ENCODE measurements around the gene NDUFAB1. TPM values are rescaled to one million over a fixed set of nuclear protein-coding genes. Genes with fewer than 3 reads are reported as not detected.

The NDUFAB1 gene
- total RNA-seq, 1 experiment from 2014 or later: 136 TPM

DNA sequence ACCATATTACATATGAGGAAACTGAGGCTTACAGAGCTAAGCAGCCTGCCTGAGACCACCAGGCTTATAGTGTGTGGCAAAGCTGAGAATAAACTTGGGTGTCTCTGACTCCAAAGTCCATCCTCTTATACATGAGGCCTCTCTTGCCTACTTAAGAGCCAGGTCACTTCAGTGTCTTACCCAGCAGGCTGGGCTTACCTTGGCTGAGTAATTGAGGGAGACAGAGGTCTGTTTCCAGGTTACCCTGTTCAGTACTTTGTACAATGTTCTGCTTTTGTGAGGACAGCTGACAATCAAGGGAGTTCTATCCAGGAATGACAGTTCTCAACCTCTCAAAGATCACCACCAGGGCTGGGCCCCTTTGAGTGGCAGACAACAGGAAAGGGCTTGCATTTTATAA, 14.4 kb downstream of the NDUFAB1 start:
- Histone ChIP-seq H3K4me2 (no peak overlapping the region), H3K4me1 (replicated peaks; ENCODE audit: insufficient read depth) (no peaks in the 10 kb centered on the region), H4K20me1 (ENCODE audit: insufficient read depth) (peaks cover 17% of the 10 kb centered on the region; the same call in 1 of the 2 replicates), H3K27ac (no peak overlapping the region), H3K27me3 (ENCODE audit: insufficient read depth, low read depth) (no peaks in the 10 kb centered on the region), H3K9me3 (ENCODE audit: insufficient read depth, low read depth) (no peaks in the 10 kb centered on the region; the same call in 1 of the 2 replicates), H3F3A (ENCODE audit: insufficient read depth, low read depth) (peaks cover 24% of the 10 kb centered on the region), H3K79me2 (ENCODE audit: low read depth) (no peaks in the 10 kb centered on the region), H2AFZ (no peak overlapping the region), H3K9me2 (ENCODE audit: insufficient read depth) (no peaks in the 10 kb centered on the region), H3K36me3 (ENCODE audit: low read depth) (peaks cover 7% of the 10 kb centered on the region), H3K4me3 (no peak overlapping the region)
- TF ChIP-seq, protein P1, sequence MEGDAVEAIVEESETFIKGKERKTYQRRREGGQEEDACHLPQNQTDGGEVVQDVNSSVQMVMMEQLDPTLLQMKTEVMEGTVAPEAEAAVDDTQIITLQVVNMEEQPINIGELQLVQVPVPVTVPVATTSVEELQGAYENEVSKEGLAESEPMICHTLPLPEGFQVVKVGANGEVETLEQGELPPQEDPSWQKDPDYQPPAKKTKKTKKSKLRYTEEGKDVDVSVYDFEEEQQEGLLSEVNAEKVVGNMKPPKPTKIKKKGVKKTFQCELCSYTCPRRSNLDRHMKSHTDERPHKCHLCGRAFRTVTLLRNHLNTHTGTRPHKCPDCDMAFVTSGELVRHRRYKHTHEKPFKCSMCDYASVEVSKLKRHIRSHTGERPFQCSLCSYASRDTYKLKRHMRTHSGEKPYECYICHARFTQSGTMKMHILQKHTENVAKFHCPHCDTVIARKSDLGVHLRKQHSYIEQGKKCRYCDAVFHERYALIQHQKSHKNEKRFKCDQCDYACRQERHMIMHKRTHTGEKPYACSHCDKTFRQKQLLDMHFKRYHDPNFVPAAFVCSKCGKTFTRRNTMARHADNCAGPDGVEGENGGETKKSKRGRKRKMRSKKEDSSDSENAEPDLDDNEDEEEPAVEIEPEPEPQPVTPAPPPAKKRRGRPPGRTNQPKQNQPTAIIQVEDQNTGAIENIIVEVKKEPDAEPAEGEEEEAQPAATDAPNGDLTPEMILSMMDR (conservative IDR thresholded peaks at IDR 0.05): no peak
- no peak for TF ChIP-seq EZH2 (IDR thresholded peaks at IDR 0.05; ENCODE audit: low read depth)
- ChIA-PET POLR2A (ENCODE audit: unreplicated experiment) (no interaction called here), CTCF (no interaction called here)
- intact Hi-C loops (cut with micrococcal nuclease; ENCODE audit: unreplicated experiment): no loop called here
- DNase-seq: no peak
- no TSS peak for BruUV-seq (replicated peaks)

DNA sequence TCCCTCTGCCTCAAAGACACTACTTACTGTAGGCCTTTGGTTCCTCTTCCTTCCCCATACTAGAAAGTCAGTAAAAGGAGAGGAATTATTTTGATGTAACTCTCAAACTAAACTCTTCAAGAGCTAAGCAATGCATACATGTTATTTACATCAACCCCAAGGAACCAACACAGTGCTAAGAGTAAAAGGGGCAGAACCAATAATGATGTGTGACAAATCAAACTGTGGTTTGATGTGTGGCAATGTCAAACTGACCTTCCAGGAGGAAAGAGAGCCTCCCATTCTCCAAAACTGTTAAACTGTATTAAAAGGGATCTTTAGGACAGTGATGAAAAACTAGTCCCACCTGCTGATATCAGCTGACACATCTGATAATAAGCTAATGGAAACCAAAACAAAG, 15.7 kb downstream of the NDUFAB1 start:
- peaks cover 5% of the 10 kb centered on the region; the same call in 1 of the 2 replicates for H4K20me1 ChIP-seq (ENCODE audit: insufficient read depth)
- no TSS peak for BruUV-seq (replicated peaks)
- TF ChIP-seq, protein P1 (conservative IDR thresholded peaks at IDR 0.05): no peak
- no peak for TF ChIP-seq EZH2 (IDR thresholded peaks at IDR 0.05; ENCODE audit: low read depth)
- no peaks in the 10 kb centered on the region for H3K9me2 ChIP-seq (ENCODE audit: insufficient read depth)
- H3K36me3 ChIP-seq (ENCODE audit: low read depth): peaks cover 6% of the 10 kb centered on the region
- no peaks in the 10 kb centered on the region for H3K27me3 ChIP-seq (ENCODE audit: insufficient read depth, low read depth)
- intact Hi-C loops (cut with micrococcal nuclease; ENCODE audit: unreplicated experiment): no loop called here
- POLR2A ChIA-PET (ENCODE audit: unreplicated experiment): no interaction called here
- H2AFZ ChIP-seq: no peak overlapping the region
- peaks cover 24% of the 10 kb centered on the region for H3F3A ChIP-seq (ENCODE audit: insufficient read depth, low read depth)
- CTCF ChIA-PET: no interaction called here
- H3K4me3 ChIP-seq: no peak overlapping the region
- no peak for DNase-seq
- no peak overlapping the region for H3K27ac ChIP-seq
- H3K79me2 ChIP-seq (ENCODE audit: low read depth): no peaks in the 10 kb centered on the region
- H3K4me2 ChIP-seq: no peak overlapping the region
- no peaks in the 10 kb centered on the region for H3K4me1 ChIP-seq (replicated peaks; ENCODE audit: insufficient read depth)
- no peaks in the 10 kb centered on the region; the same call in 1 of the 2 replicates for H3K9me3 ChIP-seq (ENCODE audit: insufficient read depth, low read depth)

DNA sequence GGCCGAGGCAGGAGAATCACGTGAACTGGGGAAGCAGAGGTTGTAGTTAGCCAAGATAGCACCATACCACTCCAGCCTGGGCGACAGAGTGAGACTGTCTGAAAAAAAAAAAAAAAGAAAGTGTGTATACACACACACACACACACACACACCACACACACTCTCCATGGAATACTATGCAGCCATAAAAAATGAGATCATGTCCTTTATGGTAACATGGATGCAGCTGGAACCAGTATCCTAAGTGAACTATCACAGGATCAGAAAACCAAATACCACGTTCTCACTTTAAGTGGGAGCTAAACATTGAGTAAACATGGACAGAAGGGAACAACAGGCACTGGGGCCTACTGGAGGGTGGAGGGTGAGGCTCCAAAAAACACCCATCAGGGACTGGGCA, 16.7 kb downstream of the NDUFAB1 start:
- H3K4me3 ChIP-seq: no peak overlapping the region
- peaks cover 24% of the 10 kb centered on the region for H3F3A ChIP-seq (ENCODE audit: insufficient read depth, low read depth)
- POLR2A ChIA-PET (ENCODE audit: unreplicated experiment): no interaction called here
- H3K27me3 ChIP-seq (ENCODE audit: insufficient read depth, low read depth): no peaks in the 10 kb centered on the region
- H3K36me3 ChIP-seq (ENCODE audit: low read depth): peaks cover 2% of the 10 kb centered on the region
- BruUV-seq (replicated peaks): no TSS peak
- TF ChIP-seq, protein P1 (conservative IDR thresholded peaks at IDR 0.05): no peak
- no peak for TF ChIP-seq EZH2 (IDR thresholded peaks at IDR 0.05; ENCODE audit: low read depth)
- no peak overlapping the region for H2AFZ ChIP-seq
- CTCF ChIA-PET: no interaction called here
- intact Hi-C loops (cut with micrococcal nuclease; ENCODE audit: unreplicated experiment): no loop called here
- H4K20me1 ChIP-seq (ENCODE audit: insufficient read depth): peaks cover 3% of the 10 kb centered on the region; the same call in 1 of the 2 replicates
- H3K27ac ChIP-seq: no peak overlapping the region
- H3K4me1 ChIP-seq (replicated peaks; ENCODE audit: insufficient read depth): no peaks in the 10 kb centered on the region
- no peak for DNase-seq
- H3K9me2 ChIP-seq (ENCODE audit: insufficient read depth): no peaks in the 10 kb centered on the region
- H3K9me3 ChIP-seq (ENCODE audit: insufficient read depth, low read depth): no peaks in the 10 kb centered on the region; the same call in 1 of the 2 replicates
- H3K79me2 ChIP-seq (ENCODE audit: low read depth): no peaks in the 10 kb centered on the region
- H3K4me2 ChIP-seq: no peak overlapping the region

Measured in PC-9 (cell line).